GM10248 (cell line): Measurements from ENCODE around the gene TAS2R4.
"Not testable (repeated sequence)": the region's sequence is repeated elsewhere in the genome, so short reads cannot be mapped to it uniquely, and the experiment has no call there.

Source experiments
- CTCF ChIA-PET: fragments of 300-600 bp; sonication (Branson Sonifier 250); formaldehyde crosslinking; extraction: SDS; loops from one replicate; lab custom pipeline; 2021; ENCODE audit warnings: antibody characterized with exemption; lab: Yijun Ruan, JAX
- POLR2A ChIA-PET: fragments of 350-650 bp; sonication (Branson Sonifier 250); formaldehyde crosslinking; extraction: SDS; loops from one replicate; lab custom pipeline; 2020; ENCODE audit warnings: antibody characterized with exemption; lab: Yijun Ruan, JAX
- DNase-seq: peaks from one replicate; pipeline ENCODE4 v3.0.0; 2012; ENCODE audit errors: extremely low spot score
- TF ChIP-seq, protein P1 (sequence below): IDR thresholded peaks from 2 replicates; pipeline ENCODE4 v1.5.1; 2012; ENCODE audit warnings: mild to moderate bottlenecking, low read depth; ENCODE audit errors: extremely low read depth, missing control alignments, control extremely low read depth

The TAS2R4 gene

DNA sequence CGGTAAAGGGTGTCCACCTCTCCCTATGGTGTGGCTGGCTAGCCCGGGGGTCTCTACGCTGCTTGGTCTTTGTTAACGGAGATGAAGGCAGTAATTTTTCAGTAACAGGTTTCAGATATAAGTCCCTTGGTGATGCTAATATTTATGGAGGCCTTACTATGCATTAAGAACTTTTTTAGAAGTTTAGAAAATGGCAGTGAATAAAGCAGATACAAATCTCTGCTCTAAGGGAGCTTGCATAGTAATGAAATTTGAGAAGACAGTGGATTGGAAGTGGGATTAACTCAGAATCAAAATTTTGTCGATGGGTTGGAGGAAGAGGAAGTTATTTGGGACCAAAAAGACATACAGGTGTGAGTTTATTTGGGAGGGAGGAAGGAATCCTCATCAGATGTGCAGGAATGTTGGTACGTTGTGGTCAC, 37.9 kb upstream of the TAS2R4 start:
- DNase-seq = no peak
- POLR2A ChIA-PET = no interaction called here
- CTCF ChIA-PET = interaction anchor here (0.6 to 3.0 kb wide), 21 partner anchors 11 to 1261 kb away, joined by 3 to 29 read pairs (median 6); no protein-coding TSS in a partner anchor
- TF ChIP-seq, protein P1, sequence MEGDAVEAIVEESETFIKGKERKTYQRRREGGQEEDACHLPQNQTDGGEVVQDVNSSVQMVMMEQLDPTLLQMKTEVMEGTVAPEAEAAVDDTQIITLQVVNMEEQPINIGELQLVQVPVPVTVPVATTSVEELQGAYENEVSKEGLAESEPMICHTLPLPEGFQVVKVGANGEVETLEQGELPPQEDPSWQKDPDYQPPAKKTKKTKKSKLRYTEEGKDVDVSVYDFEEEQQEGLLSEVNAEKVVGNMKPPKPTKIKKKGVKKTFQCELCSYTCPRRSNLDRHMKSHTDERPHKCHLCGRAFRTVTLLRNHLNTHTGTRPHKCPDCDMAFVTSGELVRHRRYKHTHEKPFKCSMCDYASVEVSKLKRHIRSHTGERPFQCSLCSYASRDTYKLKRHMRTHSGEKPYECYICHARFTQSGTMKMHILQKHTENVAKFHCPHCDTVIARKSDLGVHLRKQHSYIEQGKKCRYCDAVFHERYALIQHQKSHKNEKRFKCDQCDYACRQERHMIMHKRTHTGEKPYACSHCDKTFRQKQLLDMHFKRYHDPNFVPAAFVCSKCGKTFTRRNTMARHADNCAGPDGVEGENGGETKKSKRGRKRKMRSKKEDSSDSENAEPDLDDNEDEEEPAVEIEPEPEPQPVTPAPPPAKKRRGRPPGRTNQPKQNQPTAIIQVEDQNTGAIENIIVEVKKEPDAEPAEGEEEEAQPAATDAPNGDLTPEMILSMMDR = peak; percentile 32

DNA sequence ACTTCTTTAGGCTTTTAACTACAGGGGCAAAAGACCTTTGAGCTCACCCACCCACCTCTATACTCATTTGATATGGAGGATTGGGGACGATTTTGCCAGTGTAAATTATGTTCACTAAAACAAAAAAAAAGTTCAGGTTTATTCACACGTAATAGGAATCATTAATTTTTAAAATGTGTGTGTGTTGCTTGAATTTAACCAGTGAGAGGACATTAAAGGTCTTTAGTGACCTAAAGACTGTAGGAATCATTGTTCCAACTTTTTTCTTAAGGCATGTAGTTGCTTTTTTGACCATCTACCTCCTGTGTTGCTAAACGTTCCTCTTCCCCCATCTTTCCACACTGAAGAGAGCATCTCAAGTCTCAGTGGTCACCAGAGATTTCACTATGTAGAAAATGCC, 37.2 kb upstream of the TAS2R4 start:
- DNase-seq = no peak
- POLR2A ChIA-PET = no interaction called here
- TF ChIP-seq, protein P1 = no peak
- CTCF ChIA-PET = interaction anchor here (1.2 to 2.8 kb wide), 8 partner anchors 11 to 93 kb away, joined by 3 to 29 read pairs (median 8); no protein-coding TSS in a partner anchor

DNA sequence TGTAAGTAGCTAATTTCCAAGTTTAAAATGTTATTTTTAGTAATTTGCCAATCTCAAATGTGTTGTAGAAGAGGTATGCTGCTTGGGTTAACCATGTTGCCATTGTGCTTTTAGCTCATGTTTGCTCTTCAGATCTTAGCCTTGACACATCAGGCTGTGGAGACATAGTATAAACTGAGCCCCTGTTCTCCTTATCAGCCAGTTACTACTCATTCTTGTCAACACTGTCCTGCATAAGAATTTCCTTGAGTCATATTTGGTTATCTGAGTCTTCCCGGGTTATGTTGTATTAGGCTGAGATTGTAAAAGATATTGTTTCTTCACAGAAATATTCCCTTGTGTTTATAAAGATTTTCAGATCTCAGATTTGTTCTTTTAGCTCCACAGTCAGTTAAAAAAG, 34.2 kb upstream of the TAS2R4 start:
- TF ChIP-seq, protein P1 = no peak
- POLR2A ChIA-PET = no interaction called here
- DNase-seq = no peak
- CTCF ChIA-PET = interaction anchor here (1.0 to 1.9 kb wide), 8 partner anchors 18 to 728 kb away, joined by 3 to 6 read pairs (median 3); partner anchors contain the start of genes DENND11 and MRPS33

DNA sequence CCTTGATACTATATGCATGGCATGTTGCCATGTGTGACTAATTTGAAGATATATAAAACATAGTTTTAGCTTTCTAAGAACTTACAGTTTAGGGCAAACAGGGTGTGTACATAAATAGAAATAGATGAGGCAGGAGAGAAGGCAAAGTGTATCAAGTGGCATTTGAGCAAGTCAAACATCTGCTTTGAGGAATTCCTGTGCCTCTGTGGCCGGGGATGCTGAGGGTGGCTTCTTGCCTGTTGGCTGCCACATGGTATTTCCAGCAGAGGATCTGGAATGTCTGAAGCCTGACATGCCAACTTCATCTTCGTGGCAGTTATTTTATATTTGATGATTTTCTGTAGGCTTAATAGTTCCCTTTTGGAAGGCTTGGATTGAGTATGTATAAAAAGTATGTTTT, 32.3 kb upstream of the TAS2R4 start:
- ChIA-PET POLR2A (no interaction called here), CTCF (interaction anchor here (1.3 to 1.4 kb wide), 2 partner anchors 16 to 90 kb away, joined by 3 read pairs; no protein-coding TSS in a partner anchor)

DNA sequence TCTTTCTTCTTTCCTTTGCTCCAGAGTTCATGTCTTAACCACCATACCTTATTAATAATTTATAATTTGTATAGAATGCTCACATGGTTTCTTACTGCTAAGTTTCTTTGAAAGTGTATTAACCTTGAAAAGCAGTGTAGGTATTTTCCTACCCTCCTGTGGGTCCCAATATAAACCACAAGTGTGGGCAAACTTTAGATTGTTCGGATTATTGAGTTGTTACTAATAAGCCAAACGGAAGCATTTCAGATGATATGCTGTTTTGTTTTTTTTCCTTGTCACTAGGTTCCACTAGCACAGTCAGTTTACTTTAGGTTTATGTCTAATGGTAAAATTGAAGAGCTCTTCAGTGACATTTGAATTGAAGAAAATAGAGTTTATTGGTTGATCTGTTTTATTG, 28.1 kb upstream of the TAS2R4 start:
- DNase-seq = no peak
- ChIA-PET CTCF (no interaction called here), POLR2A (no interaction called here)
- TF ChIP-seq, protein P1 = no peak

More for the DNA sequence above, 32.3 kb upstream of the TAS2R4 start:
- DNase-seq = no peak
- TF ChIP-seq, protein P1 = no peak

DNA sequence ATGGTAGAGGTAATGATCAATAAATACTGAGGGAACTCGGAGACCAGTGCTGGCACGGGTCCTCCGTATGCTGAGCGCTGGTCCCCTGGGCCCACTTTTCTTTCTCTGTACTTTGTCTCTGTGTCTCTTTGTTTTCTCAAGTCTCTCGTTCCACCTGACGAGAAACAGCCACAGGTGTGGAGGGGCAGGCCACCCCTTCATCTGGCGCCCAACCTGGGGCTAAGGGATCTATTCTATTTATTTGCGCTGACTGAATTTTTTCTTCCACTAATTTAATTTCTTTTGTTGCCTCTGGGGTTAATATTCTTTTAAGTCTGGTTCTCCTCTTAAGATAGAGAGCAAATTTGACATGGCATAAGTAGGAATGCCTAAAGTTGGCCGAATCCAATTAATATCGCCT, 24.6 kb upstream of the TAS2R4 start:
- CTCF ChIA-PET, DNase-seq, POLR2A ChIA-PET: not testable (repeated sequence)

DNA sequence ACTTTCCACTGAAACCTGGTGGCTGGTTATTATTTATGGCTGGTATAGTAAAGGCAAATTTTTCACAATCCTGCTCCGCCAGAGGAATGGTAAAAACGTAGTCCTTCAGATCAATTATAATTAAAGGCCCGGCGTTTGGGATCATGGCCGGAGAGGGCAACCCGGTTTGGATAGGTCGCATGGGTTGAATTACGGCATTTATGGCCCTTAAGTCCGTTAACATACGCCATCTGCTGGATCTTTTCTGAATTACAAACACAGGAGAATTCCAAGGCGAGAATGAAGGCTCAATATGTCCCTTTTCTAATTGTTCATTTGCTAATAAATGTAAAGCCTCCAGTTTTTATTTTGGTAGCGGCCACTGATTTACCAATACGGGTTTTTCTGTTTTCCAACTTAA, 23.8 kb upstream of the TAS2R4 start:
- TF ChIP-seq, protein P1 = no peak
- ChIA-PET POLR2A (no interaction called here), CTCF (no interaction called here)
- DNase-seq = no peak
